ENCODE data around the gene TDRD1. TPM values are rescaled to one million over a fixed set of nuclear protein-coding genes. Genes with fewer than 3 reads are reported as not detected.

TDRD1 gene
- total and polyA plus RNA-seq, 5 donors: 0.11 to 0.85 (median 0.74) TPM

DNA sequence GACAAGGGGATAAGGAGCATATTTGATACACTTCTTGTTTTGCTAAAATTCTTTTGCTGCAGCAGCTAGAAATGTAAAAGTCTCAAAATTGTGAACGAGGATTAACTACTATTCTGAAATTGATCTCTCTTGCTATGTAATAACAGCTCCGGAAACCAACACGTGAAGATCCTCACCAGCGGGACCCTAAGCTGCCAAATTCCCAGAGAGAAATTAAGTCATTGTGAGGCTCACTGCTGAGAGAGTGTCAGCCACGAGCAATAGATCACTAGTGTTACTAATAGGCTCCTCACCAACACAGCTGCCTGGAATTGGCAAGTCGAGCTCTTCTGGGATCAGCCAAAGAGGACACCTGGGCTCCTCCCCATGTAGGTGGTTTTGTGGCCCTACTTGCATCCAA, 54.3 kb downstream of the TDRD1 start:
- Histone ChIP-seq H3K27me3 (ENCODE audit: control insufficient read depth, insufficient read depth) (no peaks in the 10 kb centered on the region), H3K27ac (ENCODE audit: low read length) (no peak overlapping the region), H3K9me3 (ENCODE audit: control insufficient read depth, low read length) (no peaks in the 10 kb centered on the region), H3K4me3 (ENCODE audit: low read length) (no peak overlapping the region), H3K4me1 (ENCODE audit: control insufficient read depth, insufficient read depth, low read length) (peaks cover 2% of the 10 kb centered on the region)
- peak in 1 of 2 donors; percentile 36 for ATAC-seq
- no peak for DNase-seq
- intact Hi-C loops (cut with DNase I): no loop called here
- WGBS: 25% methylated on average over 6 of the region's 6 CpGs

DNA sequence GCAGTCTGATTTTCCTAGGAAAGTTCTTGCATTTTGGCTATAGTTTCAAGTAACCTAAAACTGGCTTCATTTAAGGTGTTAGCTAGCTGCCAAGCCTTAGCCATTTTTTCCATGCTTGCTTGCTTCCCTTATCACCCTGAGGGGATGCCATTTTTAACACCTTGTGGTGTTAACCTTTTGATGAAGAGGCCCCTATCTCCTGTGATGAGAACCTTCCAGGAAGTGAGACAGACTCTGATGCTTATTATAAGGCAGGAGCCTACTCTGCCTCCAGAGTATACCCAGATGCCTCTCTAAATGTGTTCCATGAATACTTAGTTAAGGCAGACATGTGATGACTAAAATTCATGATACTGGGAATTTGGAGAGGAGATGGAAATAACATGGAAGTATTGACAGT, 55.0 kb downstream of the TDRD1 start:
- Histone ChIP-seq H3K27ac (ENCODE audit: low read length) (no peak overlapping the region), H3K4me3 (ENCODE audit: low read length) (no peak overlapping the region), H3K9me3 (ENCODE audit: control insufficient read depth, low read length) (no peaks in the 10 kb centered on the region), H3K4me1 (ENCODE audit: control insufficient read depth, insufficient read depth, low read length) (peaks cover 2% of the 10 kb centered on the region), H3K27me3 (ENCODE audit: control insufficient read depth, insufficient read depth) (no peaks in the 10 kb centered on the region)
- peak; percentile 50 to 81 for ATAC-seq
- no peak for DNase-seq
- intact Hi-C loops (cut with DNase I): no loop called here

DNA sequence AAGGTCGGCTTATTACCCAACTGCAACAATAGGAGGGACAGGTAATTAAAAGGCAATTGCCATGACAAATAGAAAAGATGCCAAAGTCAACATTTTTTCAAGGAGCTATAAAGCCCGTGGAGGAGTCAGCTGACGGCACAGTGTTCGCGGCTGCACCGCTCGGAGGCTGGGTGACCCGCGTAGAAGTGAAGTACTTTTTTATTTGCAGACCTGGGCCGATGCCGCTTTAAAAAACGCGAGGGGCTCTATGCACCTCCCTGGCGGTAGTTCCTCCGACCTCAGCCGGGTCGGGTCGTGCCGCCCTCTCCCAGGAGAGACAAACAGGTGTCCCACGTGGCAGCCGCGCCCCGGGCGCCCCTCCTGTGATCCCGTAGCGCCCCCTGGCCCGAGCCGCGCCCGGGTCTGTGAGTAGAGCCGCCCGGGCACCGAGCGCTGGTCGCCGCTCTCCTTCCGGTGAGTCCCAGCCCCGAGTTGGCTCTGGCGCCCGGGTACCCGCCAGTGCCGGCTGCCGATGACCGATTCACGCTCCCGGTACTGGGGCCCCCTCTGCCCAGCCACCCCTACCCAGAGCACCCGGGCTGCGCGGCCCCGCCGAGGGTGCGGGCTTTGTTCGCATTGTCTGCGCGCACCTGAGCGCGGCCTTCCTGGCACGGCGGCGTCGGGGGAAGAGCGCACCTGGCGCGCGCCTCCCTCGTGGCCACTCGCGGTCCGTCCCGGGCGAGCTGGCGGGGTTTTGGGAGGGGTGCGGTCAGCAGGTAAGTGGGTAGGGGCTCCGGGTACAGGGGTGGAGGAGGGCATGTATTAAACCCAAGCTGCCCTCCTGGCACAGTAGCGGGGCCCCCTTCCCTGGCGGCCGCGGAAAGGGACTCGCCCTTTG, 60.2 kb downstream of the TDRD1 start, which contains the start of gene VWA2:
Gene VWA2 (plus strand): TSS at position 138 of the 877 bp plus-strand sequence. CDS start 9,460 bp downstream, outside the sequence.
- Histone ChIP-seq H3K27me3 (ENCODE audit: control insufficient read depth, insufficient read depth) (no peaks in the 10 kb centered on the region), H3K4me1 (ENCODE audit: control insufficient read depth, insufficient read depth, low read length) (no peaks in the 10 kb centered on the region), H3K4me3 (ENCODE audit: low read length) (peak within 1 kb of the TSS; percentile 48), H3K9me3 (ENCODE audit: control insufficient read depth, low read length) (no peaks in the 10 kb centered on the region), H3K27ac (ENCODE audit: low read length) (no peak within 1 kb of the TSS)
- peak; percentile 58 to 62 for ATAC-seq
- WGBS: 6% methylated on average over 79 of the region's 79 CpGs
- peak; percentile 22 to 74 (median 64) for DNase-seq
- intact Hi-C loops (cut with DNase I): no loop called here

GRCh38 chr10:114239994-114240345, 60.8 kb downstream of the TDRD1 start:
- 61% methylated on average over 11 of the region's 11 CpGs for WGBS
- intact Hi-C loops (cut with DNase I): no loop called here
- H3K4me3 ChIP-seq (ENCODE audit: low read length): no peak overlapping the region
- H3K27ac ChIP-seq (ENCODE audit: low read length): no peak overlapping the region
- ATAC-seq (peak in 1 of 2 donors; percentile 8), DNase-seq (no peak)
- no peaks in the 10 kb centered on the region for H3K27me3 ChIP-seq (ENCODE audit: control insufficient read depth, insufficient read depth)
- no peaks in the 10 kb centered on the region for H3K9me3 ChIP-seq (ENCODE audit: control insufficient read depth, low read length)
- H3K4me1 ChIP-seq (ENCODE audit: control insufficient read depth, insufficient read depth, low read length): no peaks in the 10 kb centered on the region

- DNase-seq (no peak), ATAC-seq (no peak)
- H3K9me3 ChIP-seq (ENCODE audit: control insufficient read depth, low read length): no peaks in the 10 kb centered on the region
- WGBS: 90% methylated on average over 9 of the region's 9 CpGs
- no peaks in the 10 kb centered on the region for H3K4me1 ChIP-seq (ENCODE audit: control insufficient read depth, insufficient read depth, low read length)
- H3K27me3 ChIP-seq (ENCODE audit: control insufficient read depth, insufficient read depth): no peaks in the 10 kb centered on the region
- H3K4me3 ChIP-seq (ENCODE audit: low read length): no peak overlapping the region
- no peak overlapping the region for H3K27ac ChIP-seq (ENCODE audit: low read length)
- intact Hi-C loops (cut with DNase I): no loop called here
Measured at GRCh38 chr10:114242235-114242634, 63.1 kb downstream of the TDRD1 start.

- Histone ChIP-seq H3K4me1 (ENCODE audit: control insufficient read depth, insufficient read depth, low read length) (no peaks in the 10 kb centered on the region), H3K4me3 (ENCODE audit: low read length) (no peak overlapping the region), H3K27me3 (ENCODE audit: control insufficient read depth, insufficient read depth) (no peaks in the 10 kb centered on the region), H3K9me3 (ENCODE audit: control insufficient read depth, low read length) (no peaks in the 10 kb centered on the region), H3K27ac (ENCODE audit: low read length) (no peak overlapping the region)
- intact Hi-C loops (cut with DNase I): no loop called here
- ATAC-seq (no peak), DNase-seq (no peak)
- WGBS: 73% methylated on average over 9 of the region's 9 CpGs
Measured at GRCh38 chr10:114243661-114244060, 64.5 kb downstream of the TDRD1 start.

- no peaks in the 10 kb centered on the region for H3K4me1 ChIP-seq (ENCODE audit: control insufficient read depth, insufficient read depth, low read length)
- intact Hi-C loops (cut with DNase I): no loop called here
- H3K27me3 ChIP-seq (ENCODE audit: control insufficient read depth, insufficient read depth): no peaks in the 10 kb centered on the region
- no peaks in the 10 kb centered on the region for H3K9me3 ChIP-seq (ENCODE audit: control insufficient read depth, low read length)
- no peak overlapping the region for H3K27ac ChIP-seq (ENCODE audit: low read length)
- ATAC-seq (no peak), DNase-seq (no peak)
- 40% methylated on average over 6 of the region's 6 CpGs for WGBS
- no peak overlapping the region for H3K4me3 ChIP-seq (ENCODE audit: low read length)
Measured at GRCh38 chr10:114244126-114244525, 65.0 kb downstream of the TDRD1 start.

DNA sequence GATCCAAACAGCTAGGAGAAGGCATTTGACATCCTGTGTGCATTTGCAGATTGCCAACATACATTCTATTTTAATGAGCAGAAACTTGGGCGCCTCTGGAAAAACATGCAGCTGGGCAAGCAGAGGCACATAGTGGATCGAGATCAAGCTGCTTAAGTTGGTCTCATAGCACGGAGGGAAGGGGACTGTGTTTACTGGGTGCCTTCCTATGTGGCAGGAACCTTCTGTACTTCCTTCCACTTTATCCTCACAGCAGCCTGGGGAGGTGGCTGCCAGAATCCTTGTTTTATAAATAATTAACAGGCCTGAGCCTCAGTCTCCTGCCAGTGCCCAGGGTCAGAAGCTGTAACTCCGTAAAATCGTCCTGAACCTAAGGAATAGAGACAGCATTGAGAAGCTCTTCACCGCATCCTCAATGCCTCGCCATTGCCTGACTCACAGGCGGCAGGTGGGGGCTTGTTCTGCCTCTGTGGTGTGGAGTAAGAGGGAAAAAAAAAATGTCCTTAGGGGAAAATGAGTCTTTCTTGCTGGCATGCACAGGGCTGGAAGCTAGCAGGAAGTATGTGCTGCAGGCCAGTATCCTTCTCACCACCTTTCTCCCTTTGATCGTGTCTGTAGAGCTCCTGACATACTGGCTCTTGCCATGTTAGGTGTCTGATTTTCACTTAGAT, 66.1 kb downstream of the TDRD1 start:
- DNase-seq (no peak), ATAC-seq (no peak)
- Histone ChIP-seq H3K27ac (ENCODE audit: low read length) (no peak overlapping the region), H3K27me3 (ENCODE audit: control insufficient read depth, insufficient read depth) (no peaks in the 10 kb centered on the region), H3K9me3 (ENCODE audit: control insufficient read depth, low read length) (no peaks in the 10 kb centered on the region), H3K4me3 (ENCODE audit: low read length) (no peak overlapping the region), H3K4me1 (ENCODE audit: control insufficient read depth, insufficient read depth, low read length) (no peaks in the 10 kb centered on the region)
- 78% methylated on average over 9 of the region's 9 CpGs for WGBS
- intact Hi-C loops (cut with DNase I): no loop called here

GRCh38 chr10:114246679-114247305, 67.6 kb downstream of the TDRD1 start:
- H3K27ac ChIP-seq (ENCODE audit: low read length): no peak overlapping the region
- no peaks in the 10 kb centered on the region for H3K9me3 ChIP-seq (ENCODE audit: control insufficient read depth, low read length)
- no peaks in the 10 kb centered on the region for H3K27me3 ChIP-seq (ENCODE audit: control insufficient read depth, insufficient read depth)
- ATAC-seq (no peak), DNase-seq (no peak)
- WGBS: 68% methylated on average over 7 of the region's 7 CpGs
- intact Hi-C loops (cut with DNase I): no loop called here
- no peaks in the 10 kb centered on the region for H3K4me1 ChIP-seq (ENCODE audit: control insufficient read depth, insufficient read depth, low read length)
- no peak overlapping the region for H3K4me3 ChIP-seq (ENCODE audit: low read length)

DNA sequence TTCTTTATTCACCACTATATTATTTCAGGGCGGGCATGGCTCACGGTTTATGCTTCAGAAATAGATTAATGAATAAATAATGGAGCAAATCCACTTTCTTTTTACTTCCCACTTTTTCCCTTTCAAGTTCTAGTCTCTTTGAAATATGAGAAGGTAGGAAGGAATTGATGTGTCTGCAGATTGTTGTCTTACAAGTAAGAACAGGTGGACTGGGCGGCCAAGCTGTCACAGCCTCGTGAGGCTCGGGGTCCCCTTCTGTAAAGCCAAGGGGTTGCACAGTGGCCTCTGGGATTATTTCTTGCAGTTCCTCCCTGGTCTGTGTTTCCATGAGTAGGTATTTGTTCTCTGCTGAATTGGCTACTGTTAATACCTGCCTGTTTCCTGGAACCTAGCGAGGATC, 71.1 kb downstream of the TDRD1 start:
- intact Hi-C loops (cut with DNase I): no loop called here
- no peak overlapping the region for H3K27ac ChIP-seq (ENCODE audit: low read length)

DNA sequence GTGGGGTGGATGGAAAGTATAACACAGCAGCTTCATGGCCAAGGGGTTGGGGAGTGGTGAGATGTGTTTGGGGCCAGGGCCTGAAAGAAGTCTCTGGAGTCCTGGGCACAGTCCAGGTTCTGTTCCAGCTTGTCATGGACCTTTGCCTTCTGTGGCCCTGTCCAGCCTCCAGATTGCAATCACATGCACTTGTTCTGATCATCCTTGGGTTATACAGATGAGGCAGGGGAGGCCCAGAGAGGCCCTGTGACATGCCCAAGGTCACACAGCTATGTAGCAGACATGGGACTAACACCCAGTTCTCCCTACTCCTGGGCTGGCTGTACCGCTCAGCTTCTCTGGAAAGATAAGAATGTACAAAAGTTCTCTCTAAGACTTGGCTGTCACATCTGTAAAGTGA, 71.6 kb downstream of the TDRD1 start:
- no peaks in the 10 kb centered on the region for H3K4me1 ChIP-seq (ENCODE audit: control insufficient read depth, insufficient read depth, low read length)
- no peak for DNase-seq
- intact Hi-C loops (cut with DNase I): no loop called here
- H3K4me3 ChIP-seq (ENCODE audit: low read length): no peak overlapping the region
- H3K9me3 ChIP-seq (ENCODE audit: control insufficient read depth, low read length): no peaks in the 10 kb centered on the region
- no peak overlapping the region for H3K27ac ChIP-seq (ENCODE audit: low read length)
- no peaks in the 10 kb centered on the region for H3K27me3 ChIP-seq (ENCODE audit: control insufficient read depth, insufficient read depth)
- no peak for ATAC-seq
- 57% methylated on average over 1 of the region's 1 CpG for WGBS

More for the DNA sequence above, 71.1 kb downstream of the TDRD1 start:
- ATAC-seq: no peak
- no peaks in the 10 kb centered on the region for H3K9me3 ChIP-seq (ENCODE audit: control insufficient read depth, low read length)
- no peaks in the 10 kb centered on the region for H3K4me1 ChIP-seq (ENCODE audit: control insufficient read depth, insufficient read depth, low read length)
- H3K4me3 ChIP-seq (ENCODE audit: low read length): no peak overlapping the region
- 92% methylated on average over 6 of the region's 6 CpGs for WGBS
- no peak for DNase-seq
- H3K27me3 ChIP-seq (ENCODE audit: control insufficient read depth, insufficient read depth): no peaks in the 10 kb centered on the region

Data from right cardiac atrium (tissue), 5 donors.